Fibroblast of lung (primary cell): ENCODE data around the gene RASGEF1B. TPM values are rescaled to one million over a fixed set of nuclear protein-coding genes. Genes with fewer than 3 reads are reported as not detected.

Source experiments
- DNase-seq, 2 donors: peaks; one replicate each; pipeline versions ENCODE4 v3.0.0 to v3.0.0-alpha.2; 2010; ENCODE audit warnings: low read depth in 2 of 2
- H2AFZ ChIP-seq: 2 replicates; pipeline ENCODE4 v1.5.1; 2012; ENCODE audit warnings: low read length, control low read depth, inconsistent platforms
- H3K27ac ChIP-seq: 2 replicates; pipeline ENCODE4 v1.5.1; 2011; ENCODE audit warnings: low read length, control low read depth; ENCODE audit not compliant: insufficient read depth
- H3K27me3 ChIP-seq: 2 replicates; pipeline ENCODE4 v1.5.1; 2011; ENCODE audit warnings: mild to moderate bottlenecking, low read length; ENCODE audit not compliant: control insufficient read depth, insufficient read depth
- H3K36me3 ChIP-seq: 2 replicates; pipeline ENCODE4 v1.5.1; 2011; ENCODE audit warnings: low read length; ENCODE audit not compliant: control insufficient read depth, insufficient read depth
- H3K4me1 ChIP-seq: 2 replicates; pipeline ENCODE4 v1.5.1; 2011; ENCODE audit warnings: low read length; ENCODE audit not compliant: control insufficient read depth, insufficient read depth; ENCODE audit errors: extremely low read depth
- H3K4me2 ChIP-seq: 2 replicates; pipeline ENCODE4 v1.5.1; 2011; ENCODE audit warnings: low read length, control low read depth; ENCODE audit not compliant: insufficient read depth; ENCODE audit errors: extremely low read depth
- H3K4me3 ChIP-seq, 4 experiments: fragments of 200-600 bp in 1 of 4; sonication (generic) in 1 of 4; replicated peaks in 1 of 4; 2 replicates each; pipeline ENCODE4 v1.5.1; 2011 to 2016; ENCODE audit warnings: low read length in 4 of 4, low read depth in 3 of 4, mild to moderate bottlenecking in 3 of 4, control low read depth in 2 of 4, inconsistent platforms in 1 of 4, mixed read lengths in 1 of 4; ENCODE audit not compliant: insufficient read depth in 1 of 4; ENCODE audit errors: control extremely low read depth in 1 of 4
- H3K79me2 ChIP-seq: 2 replicates; pipeline ENCODE4 v1.5.1; 2012; ENCODE audit warnings: mild to moderate bottlenecking, low read length, inconsistent platforms; ENCODE audit not compliant: control insufficient read depth, insufficient read depth
- H3K9ac ChIP-seq: 2 replicates; pipeline ENCODE4 v1.5.1; 2011; ENCODE audit warnings: mild to moderate bottlenecking, low read length, control low read depth; ENCODE audit not compliant: insufficient read depth
- H3K9me3 ChIP-seq: 2 replicates; pipeline ENCODE4 v1.5.1; 2012; ENCODE audit warnings: low read depth, low read length; ENCODE audit not compliant: control insufficient read depth, insufficient read depth
- H4K20me1 ChIP-seq: 2 replicates; pipeline ENCODE4 v1.5.1; 2011; ENCODE audit warnings: low read length; ENCODE audit not compliant: control insufficient read depth, insufficient read depth; ENCODE audit errors: extremely low read depth
- EZH2 ChIP-seq: IDR thresholded peaks from 2 replicates; pipeline ENCODE4 v1.5.1; 2012; ENCODE audit warnings: low read length, control low read depth, mild to moderate bottlenecking; ENCODE audit errors: missing control alignments
- polyA plus RNA-seq, 2 donors: library from polyadenylated mRNA; depleted of rRNA in 1 of 2; stranded (reverse) in 1 of 2; unstranded in 1 of 2; fragments of >200 nt; gene quantifications; 2 replicates each; pipeline ENCODE4 v1.2.1, GENCODE V29; 2011 to 2012; ENCODE audit warnings: missing spikeins in 1 of 2
- total RNA-seq: library from RNA; depleted of rRNA; stranded (reverse); fragments of >200 nt; gene quantifications from 2 replicates; pipeline ENCODE4 v1.2.1, GENCODE V29; 2014
- TF ChIP-seq, protein P1 (sequence below), 2 donors: IDR thresholded peaks in 1 of 2; conservative IDR thresholded peaks in 1 of 2; 1 replicate in 1 of 2; 2 replicates in 1 of 2; pipeline ENCODE4 v1.5.1; 2011 to 2012; ENCODE audit warnings: low read length in 2 of 2, control low read depth in 1 of 2, inconsistent platforms in 1 of 2, low read depth in 1 of 2, mild to moderate bottlenecking in 1 of 2

Gene RASGEF1B
- total and polyA plus RNA-seq, 2 donors (not counting 1 experiment from before 2014, with no cell fraction given) = 0.02 to 0.33 TPM

DNA sequence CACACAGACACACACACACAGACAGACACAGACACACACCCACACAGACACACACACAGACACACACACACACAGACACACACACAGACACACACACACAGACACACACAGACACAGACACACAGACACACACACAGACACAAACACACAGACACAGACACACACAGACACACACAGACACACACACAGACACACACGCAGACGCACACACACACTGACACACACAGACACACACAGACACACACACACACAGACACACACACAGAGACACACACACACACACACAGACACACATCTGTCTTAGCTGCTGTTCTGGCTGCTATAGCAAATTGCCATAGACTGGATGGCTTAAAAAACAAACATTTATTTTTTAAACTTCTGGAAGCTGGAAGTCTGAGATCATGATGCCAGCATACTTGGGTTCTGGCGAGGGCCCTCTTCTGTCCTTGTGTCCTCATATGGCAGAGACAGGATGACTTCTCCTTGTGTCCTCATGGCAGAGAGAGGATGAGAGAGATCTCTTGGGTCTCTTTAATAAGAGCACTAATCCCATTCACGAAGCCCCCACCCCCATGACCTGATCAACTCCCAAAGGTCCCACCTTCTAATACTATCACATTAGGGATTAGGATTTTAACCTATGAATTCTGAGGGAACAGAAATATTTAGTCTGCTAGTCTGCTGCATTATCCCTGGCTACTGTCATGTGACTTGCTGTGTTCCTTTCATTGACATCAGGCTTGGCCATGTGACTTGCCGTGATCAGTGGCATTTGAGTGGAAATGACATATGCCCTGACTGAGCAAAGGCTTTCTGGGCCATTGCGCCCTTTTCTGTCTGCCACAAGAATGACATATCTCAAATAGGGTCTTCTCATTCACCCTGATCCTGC, 32.7 kb upstream of the RASGEF1B start:
- Histone ChIP-seq H3K27me3 (no peaks in the 10 kb centered on the region), H3K27ac (no peak overlapping the region), H4K20me1 (no peaks in the 10 kb centered on the region), H2AFZ (no peak overlapping the region), H3K9me3 (no peaks in the 10 kb centered on the region), H3K36me3 (no peaks in the 10 kb centered on the region), H3K4me2 (no peak overlapping the region), H3K4me3 (no peak overlapping the region), H3K4me1 (no peaks in the 10 kb centered on the region), H3K79me2 (no peaks in the 10 kb centered on the region), H3K9ac (no peak overlapping the region)
- no peak for DNase-seq
- TF ChIP-seq EZH2 = no peak
- TF ChIP-seq, protein P1, sequence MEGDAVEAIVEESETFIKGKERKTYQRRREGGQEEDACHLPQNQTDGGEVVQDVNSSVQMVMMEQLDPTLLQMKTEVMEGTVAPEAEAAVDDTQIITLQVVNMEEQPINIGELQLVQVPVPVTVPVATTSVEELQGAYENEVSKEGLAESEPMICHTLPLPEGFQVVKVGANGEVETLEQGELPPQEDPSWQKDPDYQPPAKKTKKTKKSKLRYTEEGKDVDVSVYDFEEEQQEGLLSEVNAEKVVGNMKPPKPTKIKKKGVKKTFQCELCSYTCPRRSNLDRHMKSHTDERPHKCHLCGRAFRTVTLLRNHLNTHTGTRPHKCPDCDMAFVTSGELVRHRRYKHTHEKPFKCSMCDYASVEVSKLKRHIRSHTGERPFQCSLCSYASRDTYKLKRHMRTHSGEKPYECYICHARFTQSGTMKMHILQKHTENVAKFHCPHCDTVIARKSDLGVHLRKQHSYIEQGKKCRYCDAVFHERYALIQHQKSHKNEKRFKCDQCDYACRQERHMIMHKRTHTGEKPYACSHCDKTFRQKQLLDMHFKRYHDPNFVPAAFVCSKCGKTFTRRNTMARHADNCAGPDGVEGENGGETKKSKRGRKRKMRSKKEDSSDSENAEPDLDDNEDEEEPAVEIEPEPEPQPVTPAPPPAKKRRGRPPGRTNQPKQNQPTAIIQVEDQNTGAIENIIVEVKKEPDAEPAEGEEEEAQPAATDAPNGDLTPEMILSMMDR (conservative IDR thresholded peaks at IDR 0.05 in 1 of 2, IDR thresholded peaks at IDR 0.05 in 1 of 2; ENCODE audit: low read depth in 1 of 2, low read length in 2 of 2) = no peak

DNA sequence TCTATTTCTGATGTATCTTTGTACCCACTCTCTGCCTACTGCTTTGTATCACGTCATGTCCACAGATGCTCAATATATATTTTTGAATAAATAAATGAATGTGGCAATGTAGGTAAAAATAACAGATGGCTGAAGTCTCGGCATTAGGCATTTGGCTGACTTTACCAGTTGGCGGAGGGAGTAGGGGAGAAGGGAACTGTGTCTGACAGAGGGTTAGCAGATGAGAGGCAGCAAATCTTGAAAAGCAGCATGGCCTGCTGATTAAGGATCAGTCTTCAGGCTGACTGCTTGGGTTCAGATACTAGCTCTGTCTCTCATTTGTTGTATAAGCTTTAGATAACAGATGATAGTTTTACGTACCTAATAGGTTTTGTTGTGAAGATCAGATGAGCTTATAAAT, 31.9 kb upstream of the RASGEF1B start:
- Histone ChIP-seq H3K4me1 (no peaks in the 10 kb centered on the region), H2AFZ (no peak overlapping the region), H3K4me3 (no peak overlapping the region), H4K20me1 (no peaks in the 10 kb centered on the region), H3K27ac (no peak overlapping the region), H3K36me3 (no peaks in the 10 kb centered on the region), H3K4me2 (no peak overlapping the region), H3K9ac (no peak overlapping the region), H3K27me3 (no peaks in the 10 kb centered on the region), H3K79me2 (no peaks in the 10 kb centered on the region), H3K9me3 (no peaks in the 10 kb centered on the region)
- DNase-seq = no peak
- TF ChIP-seq, protein P1 (conservative IDR thresholded peaks at IDR 0.05 in 1 of 2, IDR thresholded peaks at IDR 0.05 in 1 of 2; ENCODE audit: low read depth in 1 of 2, low read length in 2 of 2) = no peak
- no peak for TF ChIP-seq EZH2

DNA sequence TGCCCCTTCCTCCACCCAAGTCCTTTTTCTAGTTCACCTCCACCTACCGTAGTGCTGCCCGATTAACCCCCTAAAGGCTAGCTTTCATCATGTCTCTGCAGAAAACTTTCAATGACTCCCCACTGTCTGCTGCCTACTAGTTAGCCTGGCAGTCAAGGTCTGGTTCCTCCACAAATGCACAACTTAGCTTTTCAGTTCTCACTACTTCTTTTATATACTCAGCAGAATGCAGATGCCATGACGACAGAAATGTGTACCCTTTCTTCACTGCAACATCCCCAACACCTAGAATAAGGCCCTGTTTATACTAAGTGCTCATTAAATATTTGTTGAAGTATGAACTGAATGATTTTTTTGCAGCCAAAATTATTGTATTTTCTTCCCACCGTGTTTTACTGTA, 30.9 kb upstream of the RASGEF1B start:
- DNase-seq = no peak
- Histone ChIP-seq H3K79me2 (no peaks in the 10 kb centered on the region), H3K9me3 (no peaks in the 10 kb centered on the region), H3K4me1 (no peaks in the 10 kb centered on the region), H3K27ac (no peak overlapping the region), H2AFZ (no peak overlapping the region), H3K36me3 (no peaks in the 10 kb centered on the region), H3K4me2 (no peak overlapping the region), H3K9ac (no peak overlapping the region), H3K27me3 (no peaks in the 10 kb centered on the region), H3K4me3 (no peak overlapping the region), H4K20me1 (no peaks in the 10 kb centered on the region)
- TF ChIP-seq, protein P1 (conservative IDR thresholded peaks at IDR 0.05 in 1 of 2, IDR thresholded peaks at IDR 0.05 in 1 of 2; ENCODE audit: low read depth in 1 of 2, low read length in 2 of 2) = no peak
- no peak for TF ChIP-seq EZH2
